Loucy (cell line): ENCODE data around the gene TRAF4.
"Not testable (repeated sequence)": the region's sequence is repeated elsewhere in the genome, so short reads cannot be mapped to it uniquely, and the experiment has no call there.

ENCODE experiments used
- H2AFZ ChIP-seq: fragments of 200-600 bp; sonication (generic); 2 replicates; pipeline ENCODE4 v1.6.0; 2016; ENCODE audit warnings: antibody characterized with exemption, mild to moderate bottlenecking, low read length, moderate library complexity
- H3F3A ChIP-seq: fragments of 200-600 bp; 2 replicates; pipeline ENCODE4 v1.6.0; 2016; ENCODE audit warnings: antibody characterized with exemption, low read depth, mild to moderate bottlenecking
- H3K27me3 ChIP-seq: fragments of 200-600 bp; sonication (generic); 2 replicates; pipeline ENCODE4 v1.6.1; 2014; ENCODE audit warnings: low read length, mild to moderate bottlenecking; ENCODE audit not compliant: insufficient read depth, poor library complexity, severe bottlenecking
- H3K36me3 ChIP-seq: fragments of 200-600 bp; sonication (generic); 2 replicates; pipeline ENCODE4 v1.6.1; 2016; ENCODE audit warnings: low read length; ENCODE audit not compliant: insufficient read depth
- H3K4me1 ChIP-seq: fragments of 200-600 bp; sonication (generic); 2 replicates; pipeline ENCODE4 v1.5.1; 2014; ENCODE audit warnings: low read length, mild to moderate bottlenecking; ENCODE audit not compliant: insufficient read depth, poor library complexity, severe bottlenecking
- H3K4me2 ChIP-seq: fragments of 200-600 bp; sonication (generic); 2 replicates; pipeline ENCODE4 v1.6.0; 2014; ENCODE audit warnings: antibody characterized with exemption, low read length, low read depth, mild to moderate bottlenecking; ENCODE audit not compliant: poor library complexity, severe bottlenecking
- H3K4me3 ChIP-seq: fragments of 200-600 bp; sonication (generic); 2 replicates; pipeline ENCODE4 v1.5.1; 2014; ENCODE audit warnings: low read length, mild to moderate bottlenecking, mixed read lengths; ENCODE audit not compliant: poor library complexity, severe bottlenecking
- H3K79me2 ChIP-seq: fragments of 200-600 bp; sonication (generic); 2 replicates; pipeline ENCODE4 v1.6.1; 2014; ENCODE audit warnings: low read length; ENCODE audit not compliant: insufficient read depth
- H3K9ac ChIP-seq: fragments of 200-600 bp; sonication (generic); 2 replicates; pipeline ENCODE4 v1.6.0; 2014; ENCODE audit warnings: mild to moderate bottlenecking, low read depth, low read length, moderate library complexity; ENCODE audit not compliant: poor library complexity, severe bottlenecking
- H3K9me2 ChIP-seq: fragments of 200-600 bp; sonication (generic); replicated peaks from 2 replicates; pipeline ENCODE4 v1.6.1; 2016; ENCODE audit warnings: low read depth, low read length, mixed read lengths
- H3K9me3 ChIP-seq: fragments of 200-600 bp; sonication (generic); 2 replicates; pipeline ENCODE4 v1.6.1; 2014; ENCODE audit warnings: mild to moderate bottlenecking, antibody characterized with exemption, low read length, low read depth; ENCODE audit not compliant: insufficient read depth
- H4K20me1 ChIP-seq: fragments of 200-600 bp; sonication (generic); 2 replicates; pipeline ENCODE4 v1.6.0; 2014; ENCODE audit warnings: antibody characterized with exemption, low read length, mild to moderate bottlenecking; ENCODE audit not compliant: insufficient read depth, poor library complexity, severe bottlenecking
- CTCF ChIP-seq: fragments of 200-600 bp; sonication (generic); conservative IDR thresholded peaks from 2 replicates; pipeline ENCODE4 v1.5.1; 2014; ENCODE audit warnings: mild to moderate bottlenecking, antibody characterized with exemption, low read length
- EZH2phosphoT487 ChIP-seq: fragments of 200-600 bp; IDR thresholded peaks from 2 replicates; pipeline ENCODE4 v1.6.1; 2018; ENCODE audit warnings: antibody characterized with exemption, mild to moderate bottlenecking, moderate library complexity, borderline replicate concordance

Gene TRAF4

GRCh38 chr17:28722417-28723158 is 21.2 kb upstream of the TRAF4 start:
- peaks cover 6% of the 10 kb centered on the region for H3K27me3 ChIP-seq
- H3K9ac ChIP-seq, result peak overlapping the region; percentile 99
- peaks cover 48% of the 10 kb centered on the region for H4K20me1 ChIP-seq
- peaks cover 47% of the 10 kb centered on the region; the same call in 1 of the 2 replicates for H3K36me3 ChIP-seq
- H3K4me3 ChIP-seq, result peak overlapping the region; percentile 98
- H3K9me3 ChIP-seq, result no peaks in the 10 kb centered on the region
- no peak for TF ChIP-seq EZH2phosphoT487
- peaks cover 25% of the 10 kb centered on the region for H3F3A ChIP-seq
- H2AFZ ChIP-seq, result no peak overlapping the region
- peak overlapping the region; percentile 99 for H3K4me2 ChIP-seq
- peaks cover 25% of the 10 kb centered on the region for H3K4me1 ChIP-seq
- no peaks in the 10 kb centered on the region for H3K9me2 ChIP-seq
- peaks cover 39% of the 10 kb centered on the region for H3K79me2 ChIP-seq

GRCh38 chr17:28723159-28723835 is 20.5 kb upstream of the TRAF4 start:
- no peaks in the 10 kb centered on the region for H3K9me3 ChIP-seq
- no peak for TF ChIP-seq CTCF
- TF ChIP-seq EZH2phosphoT487, result no peak
- H3F3A ChIP-seq, result peaks cover 25% of the 10 kb centered on the region
- peak overlapping the region; percentile 99 for H3K9ac ChIP-seq
- peaks cover 48% of the 10 kb centered on the region for H4K20me1 ChIP-seq
- H2AFZ ChIP-seq, result no peak overlapping the region
- H3K4me1 ChIP-seq, result peaks cover 27% of the 10 kb centered on the region
- H3K79me2 ChIP-seq, result peaks cover 39% of the 10 kb centered on the region
- peaks cover 6% of the 10 kb centered on the region for H3K27me3 ChIP-seq
- peaks cover 47% of the 10 kb centered on the region; the same call in 1 of the 2 replicates for H3K36me3 ChIP-seq
- H3K9me2 ChIP-seq, result no peaks in the 10 kb centered on the region
- peak overlapping the region; percentile 98 for H3K4me3 ChIP-seq
- H3K4me2 ChIP-seq, result peak overlapping the region; percentile 99

- H3K9me2 ChIP-seq, H3K27me3 ChIP-seq, H3K9me3 ChIP-seq, H3K4me3 ChIP-seq, H3K9ac ChIP-seq, H2AFZ ChIP-seq, H3K4me2 ChIP-seq: not testable (repeated sequence)
- Histone ChIP-seq H4K20me1 (peaks cover 48% of the 10 kb centered on the region), H3K79me2 (peaks cover 39% of the 10 kb centered on the region), H3K4me1 (peaks cover 30% of the 10 kb centered on the region), H3K36me3 (peaks cover 47% of the 10 kb centered on the region; the same call in 1 of the 2 replicates), H3F3A (peaks cover 25% of the 10 kb centered on the region)
These were observed 19.8 kb upstream of the TRAF4 start for GRCh38 chr17:28723836-28724499.
